Stimulated activated CD4-positive, alpha-beta T cell treated with anti-CD3 and anti-CD28 coated beads, TNF-alpha, amount 100 ng/mL, for 48 hours (primary cell): Measurements from ENCODE around the gene NEK9.

ENCODE experiments used
- DNase-seq, 3 donors: peaks; one replicate each; pipeline ENCODE4 v3.0.0-alpha.2; 2020; ENCODE audit warnings: low read depth in 3 of 3

Gene NEK9

DNA sequence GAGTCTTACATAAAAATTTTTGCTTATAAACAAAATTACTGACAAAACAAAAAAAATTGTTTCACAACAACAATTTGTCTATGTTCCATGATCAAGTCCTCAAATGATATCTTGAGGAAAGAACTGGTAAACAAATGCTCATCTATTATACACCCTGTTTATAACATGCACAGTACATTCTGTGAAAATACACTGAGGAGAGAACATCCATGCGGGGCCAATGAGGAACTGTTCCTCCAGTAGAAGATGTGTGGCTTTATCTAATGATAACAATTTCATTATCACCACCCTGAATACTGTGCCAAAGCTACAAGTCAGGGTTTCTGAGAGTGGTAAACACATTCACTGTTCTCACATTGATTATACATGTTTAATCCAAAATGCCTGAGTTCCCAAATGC is 86.3 kb downstream of the NEK9 start:
- no peak for DNase-seq

DNA sequence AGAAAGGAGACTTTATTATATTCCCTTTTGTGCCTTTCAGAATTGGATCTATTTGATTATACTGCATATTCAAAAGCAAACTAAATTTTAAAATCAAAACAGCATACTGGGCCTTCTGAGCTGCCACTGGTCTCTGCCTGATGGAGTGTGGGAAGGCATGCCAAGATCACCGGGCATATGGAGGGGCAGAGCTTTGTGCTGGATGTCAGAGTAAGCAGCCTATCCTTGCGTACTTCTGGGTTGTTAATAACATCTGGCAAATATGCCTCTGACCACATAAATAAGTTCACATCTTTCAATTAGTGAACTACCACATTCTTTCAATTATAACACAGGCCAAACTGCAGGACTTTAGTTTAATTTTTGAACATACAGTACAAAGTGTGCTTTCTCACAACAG is 93.9 kb downstream of the NEK9 start:
- no peak for DNase-seq

GRCh38 chr14:75030147-75030546 is 96.7 kb downstream of the NEK9 start:
- no peak for DNase-seq
